Measurements from ENCODE around the gene POLN.
"Not testable (repeated sequence)": the region's sequence is repeated elsewhere in the genome, so short reads cannot be mapped to it uniquely, and the experiment has no call there.

POLN gene

DNA sequence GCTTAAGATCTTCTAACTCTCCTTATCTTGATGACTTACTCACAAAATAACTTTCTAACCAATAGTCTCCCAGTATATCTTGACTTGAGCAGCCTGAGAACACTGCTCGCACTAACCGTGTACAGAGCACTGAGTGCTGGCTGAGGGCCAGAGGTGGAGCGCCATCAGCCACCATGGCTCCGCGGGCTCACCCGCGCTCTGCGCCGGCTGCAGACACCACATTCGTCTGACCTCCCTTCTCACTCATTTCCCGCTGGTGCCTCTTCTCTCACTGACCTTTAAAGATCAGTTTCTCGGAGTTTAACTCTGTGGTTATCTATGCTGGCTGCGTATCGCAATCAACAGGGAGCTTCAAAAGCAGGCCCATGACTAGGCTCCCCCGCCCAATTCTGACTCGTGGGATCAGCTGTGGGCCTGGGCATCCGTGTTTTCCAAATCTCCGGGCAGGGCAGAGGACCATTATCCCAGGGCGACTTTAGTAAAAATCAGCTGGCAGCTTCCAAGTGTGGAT lies 78.6 kb downstream of the POLN start:
- no peak for DNase-seq (ENCODE audit: low read depth)

DNA sequence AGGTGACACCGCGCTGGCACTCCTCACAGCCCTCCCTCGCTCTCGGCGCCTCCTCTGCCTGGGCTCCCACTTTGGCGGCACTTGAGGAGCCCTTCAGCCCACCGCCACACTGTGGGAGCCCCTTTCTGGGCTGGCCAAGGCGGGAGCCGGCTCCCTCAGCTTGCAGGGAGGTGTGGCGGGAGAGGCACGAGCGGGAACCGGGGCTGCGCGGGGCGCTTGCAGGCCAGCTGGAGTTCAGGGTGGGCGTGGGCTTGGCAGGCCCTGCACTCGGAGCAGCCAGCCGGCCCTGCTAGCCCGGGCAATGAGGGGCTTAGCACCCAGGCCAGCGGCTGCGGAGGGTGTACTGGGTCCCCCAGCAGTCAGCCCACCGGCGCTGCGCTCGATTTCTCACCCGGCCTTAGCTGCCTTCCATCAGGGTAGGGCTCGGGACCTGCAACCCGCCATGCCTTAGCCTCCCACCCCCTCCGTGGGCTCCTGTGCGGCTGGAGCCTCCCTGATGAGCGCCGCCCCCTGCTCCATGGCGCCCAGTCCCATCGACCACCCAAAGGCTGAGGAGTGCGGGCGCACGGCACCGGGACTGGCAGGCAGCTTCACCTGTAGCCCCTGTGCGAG lies 80.7 kb downstream of the POLN start:
- DNase-seq (ENCODE audit: low read depth): not testable (repeated sequence)

DNA sequence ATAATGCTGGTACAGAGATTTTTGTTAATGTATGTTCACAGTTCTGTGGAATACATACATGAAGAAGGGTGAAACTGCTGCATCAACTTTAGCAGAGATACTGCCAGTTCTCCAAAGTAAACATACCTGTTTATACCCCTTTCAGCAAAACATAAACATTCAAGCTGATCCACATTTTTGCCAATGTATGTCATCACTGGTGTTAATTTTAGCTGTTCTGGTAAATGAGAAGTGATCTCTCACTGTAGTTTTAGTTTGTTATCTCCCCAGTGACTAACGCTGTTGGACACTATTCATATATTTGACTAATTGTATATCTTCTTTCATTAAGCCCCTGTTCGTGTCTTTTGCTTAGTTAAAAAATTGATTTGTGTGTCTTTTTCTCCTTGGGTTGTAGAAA lies 82.0 kb downstream of the POLN start:
- no peak for DNase-seq (ENCODE audit: low read depth)

DNA sequence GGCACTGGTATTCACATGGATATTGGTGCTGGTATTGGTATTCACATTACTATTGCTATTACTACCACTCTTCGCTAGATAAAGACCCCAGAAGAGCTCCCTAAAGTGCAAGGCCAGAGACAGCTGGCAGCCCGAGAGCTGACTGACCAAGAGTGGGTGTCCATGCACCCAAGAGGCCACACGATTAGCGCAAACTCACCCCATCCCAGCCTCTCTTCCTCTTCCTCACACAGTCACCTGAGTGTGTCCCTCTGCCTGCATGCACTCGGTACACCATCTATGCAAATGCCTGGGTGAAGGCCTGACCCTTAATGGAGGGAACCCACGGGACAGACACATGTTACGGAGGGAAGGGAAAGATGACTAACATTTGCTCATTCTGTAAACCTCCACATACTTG lies 86.7 kb downstream of the POLN start:
- no peak for DNase-seq (ENCODE audit: low read depth)

DNA sequence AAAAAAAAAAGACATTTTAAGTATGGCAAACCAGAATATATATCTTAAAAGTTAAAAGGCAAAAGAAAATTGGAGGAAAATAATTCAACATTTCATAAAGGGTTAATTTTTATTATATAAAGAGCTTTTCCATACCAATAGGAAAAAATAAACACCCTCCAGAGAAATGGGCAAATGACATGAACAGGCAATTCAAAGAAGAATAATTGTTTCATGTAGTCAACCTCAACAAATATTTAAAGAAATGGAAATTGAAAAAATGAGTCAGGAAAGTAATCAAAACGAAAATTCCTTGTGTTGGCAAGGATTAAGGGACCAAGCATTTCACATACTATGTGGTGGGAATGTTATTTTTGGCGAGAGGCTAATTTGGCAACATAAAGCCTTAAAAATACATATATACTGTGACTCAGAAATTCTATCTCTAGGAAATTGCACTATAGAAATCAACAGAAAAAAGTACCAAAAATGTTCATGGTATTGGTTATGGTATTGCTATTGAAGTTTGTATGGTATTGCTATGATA lies 87.6 kb downstream of the POLN start:
- DNase-seq (ENCODE audit: low read depth): no peak

DNA sequence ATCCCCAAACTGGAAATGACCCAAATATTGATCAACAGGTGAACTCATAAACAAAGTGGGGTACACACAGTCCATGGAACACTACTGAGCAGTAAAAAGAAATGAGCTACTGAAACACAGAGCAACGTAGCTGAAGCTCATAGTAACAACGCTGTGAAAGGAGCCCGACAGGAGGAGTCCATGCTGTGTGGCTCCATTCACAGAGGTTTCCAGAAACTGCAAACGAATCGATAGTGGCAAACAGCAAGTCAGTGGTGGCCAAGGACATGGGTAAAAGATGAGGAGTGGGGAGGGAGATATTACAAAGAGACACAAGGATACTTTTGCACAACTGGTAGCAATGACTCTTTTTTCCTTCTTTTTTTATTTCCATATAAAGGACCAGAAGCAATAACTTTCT lies 90.4 kb downstream of the POLN start:
- DNase-seq (ENCODE audit: low read depth): no peak

DNA sequence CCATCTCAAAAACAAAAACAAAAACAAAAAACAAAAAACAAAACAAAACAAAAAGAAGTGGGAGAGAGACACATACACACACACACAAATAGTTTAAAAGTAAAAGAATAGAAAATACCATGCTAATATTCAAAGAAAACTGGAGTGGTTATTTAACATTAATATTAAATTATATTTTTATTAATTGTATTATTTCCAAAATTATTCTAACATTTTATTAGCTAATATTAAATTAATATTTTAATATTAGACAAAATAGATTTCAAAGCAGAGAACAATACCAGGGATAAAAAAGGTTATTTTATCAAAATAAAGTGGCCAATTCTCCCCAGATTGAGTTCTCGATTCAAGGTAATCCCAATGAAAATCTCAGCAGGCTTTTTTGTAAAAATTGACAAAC lies 91.8 kb downstream of the POLN start:
- no peak for DNase-seq (ENCODE audit: low read depth)

DNA sequence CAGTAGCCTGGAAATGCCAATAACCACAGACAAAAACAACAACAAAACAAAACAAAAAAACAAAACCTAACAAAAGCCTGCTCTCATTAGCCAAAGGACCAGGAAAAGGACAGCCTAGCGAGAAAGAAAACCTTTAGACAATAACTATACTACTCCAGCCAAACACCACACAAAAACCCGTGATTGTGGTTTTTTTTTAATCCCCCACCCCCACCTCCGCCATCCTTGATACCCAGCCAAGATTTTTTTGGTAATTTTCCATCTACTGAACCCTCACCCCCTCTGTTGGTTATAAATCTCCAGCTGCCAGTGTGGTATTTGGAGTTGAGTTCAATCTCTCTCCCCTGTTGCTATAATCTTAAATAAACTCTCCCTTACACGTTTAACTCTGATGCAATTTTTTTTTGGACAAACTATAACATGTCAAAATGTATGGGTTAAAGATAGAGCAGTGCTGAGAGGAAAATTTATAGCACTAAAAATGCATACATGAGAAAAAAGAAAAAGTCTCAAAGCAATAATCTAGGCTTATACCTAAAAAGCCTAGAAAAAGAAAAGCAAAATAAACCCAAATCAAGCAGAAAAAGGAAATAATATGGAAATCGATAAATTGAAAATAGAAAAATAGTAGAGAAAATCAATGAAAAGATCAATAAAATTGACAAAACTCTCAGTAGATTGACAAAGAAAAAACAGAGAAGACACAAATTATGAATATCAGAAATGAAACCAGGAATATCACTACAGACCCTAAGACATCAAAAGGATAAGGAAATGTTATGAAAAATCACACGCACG lies 99.1 kb downstream of the POLN start:
- no peak for DNase-seq (ENCODE audit: low read depth)

DNA sequence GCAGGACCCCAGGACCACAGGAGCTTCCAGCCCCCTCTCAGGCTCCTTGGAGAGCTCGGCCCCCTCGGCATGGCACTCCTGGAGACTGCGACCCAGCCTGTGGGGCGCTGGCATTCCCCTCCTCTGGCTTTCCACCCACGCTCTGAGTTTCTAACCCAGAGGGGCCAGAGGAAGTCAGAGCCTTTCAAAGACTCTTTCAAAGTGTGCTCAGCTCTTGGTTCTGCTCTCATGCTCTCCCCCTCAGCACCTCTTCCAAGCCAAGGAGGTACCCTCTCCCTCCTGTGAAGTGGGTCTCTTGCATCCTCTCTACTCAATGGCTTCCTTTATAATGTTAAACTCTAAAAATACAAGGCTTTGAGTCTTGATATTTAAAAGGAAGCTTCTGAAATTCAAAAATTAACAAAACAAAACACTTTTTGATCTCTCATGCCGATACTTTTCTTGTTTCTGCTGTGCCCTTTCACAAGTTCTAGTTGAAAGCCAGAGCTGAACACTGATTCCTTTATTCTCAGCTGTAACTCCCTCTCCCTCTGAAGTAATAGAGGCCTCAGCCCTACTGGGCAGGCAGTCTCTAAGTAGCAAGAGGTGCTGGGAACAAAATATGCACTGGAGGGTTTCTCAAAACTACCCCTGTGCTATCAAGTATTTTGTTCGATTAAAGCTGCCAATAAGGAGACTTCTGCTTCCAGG lies 100.0 kb downstream of the POLN start:
- DNase-seq (ENCODE audit: low read depth): no peak

DNA sequence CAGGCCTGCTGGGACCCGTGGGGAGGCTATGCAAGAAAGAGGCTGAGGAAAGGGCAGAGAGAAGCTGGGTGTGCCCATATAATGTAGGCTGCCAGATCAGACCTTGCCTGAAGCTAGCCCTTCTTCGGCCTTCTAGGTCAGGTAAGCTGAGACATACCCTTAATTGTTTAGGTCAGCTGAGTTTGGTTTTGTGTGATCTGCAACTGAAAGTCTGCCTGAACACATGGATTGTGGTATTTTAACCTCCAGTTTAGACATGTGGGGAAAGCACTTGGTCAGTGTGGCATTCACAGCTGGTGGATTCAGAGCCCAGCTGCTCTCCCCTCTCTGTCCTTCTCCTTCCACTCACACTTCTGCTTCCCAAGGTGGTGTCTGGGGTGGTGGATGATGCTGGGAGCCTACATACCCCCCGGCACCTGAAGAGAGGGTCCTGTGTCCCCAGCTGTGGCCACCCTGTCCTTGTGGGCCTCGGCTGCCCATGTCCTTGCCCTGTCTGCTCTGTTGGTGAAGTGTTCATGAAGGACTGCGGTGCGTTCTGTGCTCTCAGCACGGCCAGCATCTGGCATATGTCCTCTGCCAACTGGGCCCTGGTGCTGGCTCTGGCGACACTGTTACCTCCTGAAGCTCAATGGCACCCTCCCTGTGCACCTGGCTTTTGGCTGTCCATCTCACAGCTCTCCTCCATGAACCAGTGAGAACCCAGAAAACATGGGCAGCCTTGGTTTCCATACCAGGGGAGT lies 100.7 kb downstream of the POLN start:
- no peak for DNase-seq (ENCODE audit: low read depth)

DNA sequence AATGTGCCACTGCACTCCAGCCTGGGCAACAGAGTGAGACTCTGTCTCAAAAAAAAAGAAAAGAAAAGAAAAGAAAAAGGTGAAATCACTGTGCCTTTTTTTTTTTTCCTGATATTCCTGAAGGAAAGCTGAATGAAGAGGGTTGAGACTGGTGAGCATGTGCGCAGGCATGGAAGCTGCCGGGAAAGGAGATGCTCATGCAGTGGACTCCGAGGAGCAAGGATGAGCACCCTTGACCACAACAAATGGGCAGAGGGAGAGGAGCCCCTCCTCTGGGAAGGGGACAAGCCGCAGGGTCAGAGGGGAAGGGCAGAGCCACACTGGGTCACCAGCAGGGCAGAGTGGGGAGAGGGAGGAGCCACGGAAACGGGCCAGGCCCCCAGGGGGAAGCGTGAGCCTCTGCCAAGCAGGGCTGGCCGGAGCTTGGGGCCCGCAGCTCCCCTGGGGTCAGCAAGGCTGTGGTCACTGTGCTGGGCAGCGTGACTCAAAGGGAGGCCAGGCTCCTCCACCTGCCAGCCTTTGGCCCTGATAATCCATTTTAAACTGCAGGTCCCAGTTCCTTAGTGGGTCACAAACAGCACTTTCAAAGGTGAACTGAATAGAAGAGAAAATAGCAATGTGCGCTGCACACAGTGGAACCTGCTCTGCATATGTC lies 102.9 kb downstream of the POLN start:
- DNase-seq (ENCODE audit: low read depth): no peak

DNA sequence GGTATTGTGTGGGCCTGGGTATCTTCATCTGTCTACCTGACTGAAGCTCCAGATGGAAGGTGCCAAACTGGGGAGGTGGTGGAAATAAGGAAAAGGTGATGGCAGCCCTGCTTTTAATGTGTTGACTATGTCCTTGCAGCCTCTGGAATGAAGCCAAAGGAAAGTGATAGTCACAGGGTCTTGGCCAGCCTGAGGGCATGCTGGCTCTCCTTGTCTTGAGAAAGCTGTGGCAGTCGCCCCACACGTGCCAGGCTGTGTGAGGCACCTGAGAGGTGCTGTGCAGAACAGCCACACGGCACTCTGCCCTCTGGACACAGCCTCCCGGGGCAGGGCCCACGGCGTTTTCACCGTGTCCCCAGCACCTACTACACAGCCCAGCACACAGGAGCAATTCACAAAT lies 105.2 kb downstream of the POLN start:
- no peak for DNase-seq (ENCODE audit: low read depth)

DNA sequence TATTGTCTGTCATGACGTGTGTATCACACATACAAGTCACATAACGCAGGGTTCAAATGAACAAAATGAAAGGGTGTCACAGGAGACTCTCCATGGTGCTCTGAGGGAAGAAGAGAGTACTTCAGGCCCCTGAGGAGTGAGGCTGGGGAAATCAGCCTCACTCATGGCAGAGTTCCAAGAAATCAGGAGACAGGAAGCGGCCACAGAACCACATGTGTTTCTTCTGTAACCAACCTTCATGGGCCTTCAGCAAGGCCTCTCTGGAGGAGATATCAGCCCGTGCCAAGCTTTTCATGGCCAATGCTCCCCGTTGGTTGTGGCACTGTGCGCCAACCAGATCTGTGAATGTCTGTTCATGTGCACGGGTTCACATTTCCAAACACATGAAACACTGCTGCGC lies 106.8 kb downstream of the POLN start:
- no peak for DNase-seq (ENCODE audit: low read depth)

DNA sequence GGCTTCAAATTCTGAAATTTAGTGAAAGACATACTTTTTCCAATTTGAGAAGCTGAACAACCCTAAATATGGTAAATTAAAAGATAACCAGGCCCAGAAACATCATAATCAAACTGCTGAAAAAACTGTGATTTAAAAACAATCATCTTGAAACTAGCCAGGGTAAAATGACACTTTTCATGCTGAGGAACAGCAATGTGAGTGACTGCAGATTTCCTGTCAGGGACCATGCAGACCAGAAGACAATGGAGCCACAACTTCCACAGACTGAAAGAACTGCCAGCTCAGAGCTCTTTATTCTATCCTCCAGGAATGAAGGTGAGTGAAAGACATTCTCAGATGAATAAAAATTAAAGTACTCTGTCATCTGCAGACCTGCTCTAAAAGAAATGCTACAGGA lies 109.5 kb downstream of the POLN start:
- no peak for DNase-seq (ENCODE audit: low read depth)

DNA sequence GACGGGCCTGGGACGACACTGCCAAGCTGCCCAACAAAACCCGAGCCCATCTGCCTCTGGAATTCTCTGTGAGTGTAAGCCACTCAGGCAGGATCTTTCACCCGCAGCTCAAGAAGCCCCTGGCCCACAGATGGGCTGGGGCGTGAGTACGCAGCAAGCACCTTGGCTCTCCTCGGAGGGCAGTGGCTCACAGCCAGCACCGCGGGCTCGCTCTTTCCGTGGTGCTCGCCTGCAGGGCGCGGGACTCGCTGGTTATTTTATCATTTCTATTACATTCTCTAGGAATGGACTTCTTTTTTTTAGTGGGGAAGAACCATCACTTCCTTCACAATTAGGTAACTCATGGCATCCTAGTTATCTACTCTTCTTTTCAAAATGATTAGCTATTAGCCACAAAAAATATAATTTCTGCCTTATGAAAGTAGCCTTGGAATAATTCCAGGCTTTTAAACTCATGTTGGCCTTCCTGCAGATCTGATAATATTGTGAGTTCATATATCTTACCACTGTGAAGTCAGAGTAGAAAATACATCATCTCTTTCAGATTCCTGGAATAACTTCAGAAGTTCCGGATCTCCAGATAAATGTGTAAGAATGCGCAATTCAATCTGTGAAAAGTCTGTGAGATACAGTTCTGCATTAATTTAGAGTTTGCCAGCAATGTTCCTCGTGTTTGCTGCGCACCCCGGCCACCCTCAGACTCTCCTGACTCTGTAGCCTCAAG lies 114.2 kb downstream of the POLN start:
- no peak for DNase-seq (ENCODE audit: low read depth)

DNA sequence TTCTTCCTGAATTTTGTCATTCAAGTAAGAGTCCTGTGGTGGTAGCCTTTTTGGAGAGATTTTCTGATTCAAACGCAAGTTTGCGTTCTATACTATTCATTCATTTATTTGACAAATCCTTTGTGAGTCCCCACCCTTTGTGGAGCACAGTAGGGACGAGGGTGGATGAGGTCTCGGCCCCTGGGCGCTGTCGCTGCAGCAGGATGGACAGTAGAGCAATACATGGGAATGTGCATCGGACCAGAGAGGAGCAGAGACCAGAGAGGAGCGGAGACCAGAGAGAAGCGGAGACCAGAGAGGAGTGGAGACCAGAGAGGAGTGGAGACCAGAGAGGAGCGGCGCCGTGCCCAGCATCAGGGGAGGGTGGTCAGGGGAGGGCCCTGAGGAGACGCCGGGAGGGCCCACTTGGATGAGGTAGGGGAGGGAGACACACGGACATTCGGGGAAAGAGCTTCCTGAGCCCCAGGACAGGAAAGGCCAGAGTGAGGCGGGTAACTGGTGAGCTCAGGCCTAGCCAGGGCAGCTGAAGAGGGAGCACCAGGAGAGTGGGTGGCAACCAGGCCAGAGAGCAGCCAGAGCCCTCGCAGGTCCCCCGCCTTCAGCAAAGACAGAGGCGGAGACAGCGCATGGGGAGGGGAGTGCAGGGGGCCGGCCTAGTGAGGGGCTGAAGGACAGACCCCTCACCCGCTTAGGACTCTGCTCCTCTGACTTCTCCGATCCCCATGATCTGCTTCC lies 115.4 kb downstream of the POLN start:
- DNase-seq (ENCODE audit: low read depth): no peak

DNA sequence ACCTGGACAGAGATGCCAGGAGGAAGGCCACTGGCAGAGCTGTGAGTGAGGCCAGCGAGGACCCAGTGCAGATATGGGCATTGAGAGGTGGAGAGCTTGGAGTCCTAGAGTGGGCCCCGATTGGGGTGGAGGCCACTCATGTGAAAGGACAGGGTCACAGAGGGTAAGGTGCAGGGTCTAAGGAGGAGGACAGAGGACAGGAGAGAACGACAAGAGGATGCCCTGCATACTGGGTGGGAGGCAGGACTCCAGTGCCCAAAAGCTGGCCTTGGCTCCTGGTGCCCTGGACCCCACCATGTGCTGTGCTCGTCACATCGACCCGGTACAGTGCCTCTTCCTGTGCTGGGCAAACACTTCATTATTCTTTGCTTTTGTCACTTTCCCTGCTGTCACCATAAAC lies 116.1 kb downstream of the POLN start:
- DNase-seq (ENCODE audit: low read depth): no peak

DNA sequence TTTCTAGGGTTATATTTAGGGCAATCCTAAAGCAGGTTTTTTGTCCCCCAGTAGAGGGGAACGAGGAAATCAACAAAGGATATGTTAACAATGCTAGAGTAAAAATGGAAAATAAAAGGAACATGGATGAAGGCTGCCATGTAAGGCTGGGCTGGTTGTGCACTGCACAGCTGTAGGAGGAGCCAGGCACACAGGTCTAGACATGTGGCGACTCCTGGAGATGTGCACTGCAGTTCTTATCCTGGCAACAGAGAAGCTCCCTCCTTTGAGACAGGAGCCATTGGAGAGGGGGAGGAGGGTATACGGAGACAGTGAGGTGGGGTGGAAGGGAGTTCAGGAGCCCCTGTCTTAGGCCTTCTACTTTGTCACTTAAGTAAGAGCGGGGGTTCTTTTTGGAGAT lies 116.9 kb downstream of the POLN start:
- DNase-seq (ENCODE audit: low read depth): no peak

DNA sequence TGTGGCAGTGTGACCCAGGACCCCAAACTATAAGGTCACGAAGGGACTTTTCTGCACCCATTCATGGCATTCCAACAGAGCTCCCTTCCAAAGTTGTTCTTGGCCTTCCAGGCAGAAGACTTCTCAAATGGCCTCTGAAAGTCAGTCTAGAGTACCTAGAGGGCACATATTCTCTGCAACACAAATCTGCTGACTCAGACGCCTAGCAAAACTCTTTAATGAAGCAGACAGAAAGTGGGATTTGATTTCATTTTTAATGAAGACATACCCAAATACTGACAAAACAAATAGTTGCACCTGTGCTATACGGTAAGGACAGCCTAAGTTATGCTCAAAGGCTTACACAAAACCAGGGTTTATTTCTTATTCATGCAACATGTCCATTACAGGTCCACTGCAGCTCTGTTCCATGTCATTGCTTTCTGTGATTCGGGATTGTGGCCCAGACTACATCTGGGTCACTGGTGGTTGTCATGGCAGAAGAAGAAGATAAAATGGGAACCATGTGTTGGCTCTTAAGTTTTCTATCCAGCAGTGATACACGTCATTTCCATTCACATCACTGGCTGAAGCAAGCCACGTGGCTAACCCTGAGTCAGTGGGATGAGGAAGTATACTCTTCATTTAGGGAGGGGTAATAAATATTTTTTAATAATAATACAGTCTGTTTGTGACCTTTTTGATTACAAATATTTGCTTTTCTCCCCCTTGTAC lies 125.1 kb downstream of the POLN start:
- no peak for DNase-seq (ENCODE audit: low read depth)

DNA sequence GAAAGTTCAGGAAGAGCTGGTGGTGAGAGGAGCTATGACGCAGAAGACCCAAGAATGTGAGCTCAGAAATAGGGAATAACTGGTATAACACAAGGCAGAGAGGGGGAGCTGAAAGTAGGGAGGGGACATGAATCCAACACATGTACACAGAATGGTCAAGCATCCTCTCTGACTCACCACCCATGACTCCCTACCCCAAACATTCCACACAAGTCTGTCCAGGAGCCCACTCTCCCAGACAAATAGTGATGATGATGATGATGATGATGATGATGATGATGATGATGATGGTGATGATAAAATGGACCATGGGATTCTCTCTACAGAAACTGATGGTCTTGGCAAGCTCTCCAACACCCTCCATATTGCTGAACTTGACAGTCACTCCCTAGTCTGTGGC lies 136.4 kb downstream of the POLN start:
- DNase-seq (ENCODE audit: low read depth): no peak
